OCI-LY1 (cell line): Measurements from ENCODE around the gene NCAM1.

Experiments used
- EZH2 ChIP-seq: fragments of 200-600 bp; sonication (generic), shearing (Covaris generic); IDR thresholded peaks from 2 replicates; pipeline ENCODE4 v1.8.0; 2017; ENCODE audit warnings: borderline replicate concordance, mixed run types, mild to moderate bottlenecking, antibody characterized with exemption, low read length, moderate library complexity, mixed read lengths
- TF ChIP-seq, protein P1 (sequence below): fragments of 200-600 bp; sonication (generic), shearing (Covaris generic); IDR thresholded peaks from 2 replicates; pipeline ENCODE4 v1.5.1; 2017; ENCODE audit warnings: mild to moderate bottlenecking, antibody characterized with exemption, low read length, moderate library complexity, mixed read lengths

DNA sequence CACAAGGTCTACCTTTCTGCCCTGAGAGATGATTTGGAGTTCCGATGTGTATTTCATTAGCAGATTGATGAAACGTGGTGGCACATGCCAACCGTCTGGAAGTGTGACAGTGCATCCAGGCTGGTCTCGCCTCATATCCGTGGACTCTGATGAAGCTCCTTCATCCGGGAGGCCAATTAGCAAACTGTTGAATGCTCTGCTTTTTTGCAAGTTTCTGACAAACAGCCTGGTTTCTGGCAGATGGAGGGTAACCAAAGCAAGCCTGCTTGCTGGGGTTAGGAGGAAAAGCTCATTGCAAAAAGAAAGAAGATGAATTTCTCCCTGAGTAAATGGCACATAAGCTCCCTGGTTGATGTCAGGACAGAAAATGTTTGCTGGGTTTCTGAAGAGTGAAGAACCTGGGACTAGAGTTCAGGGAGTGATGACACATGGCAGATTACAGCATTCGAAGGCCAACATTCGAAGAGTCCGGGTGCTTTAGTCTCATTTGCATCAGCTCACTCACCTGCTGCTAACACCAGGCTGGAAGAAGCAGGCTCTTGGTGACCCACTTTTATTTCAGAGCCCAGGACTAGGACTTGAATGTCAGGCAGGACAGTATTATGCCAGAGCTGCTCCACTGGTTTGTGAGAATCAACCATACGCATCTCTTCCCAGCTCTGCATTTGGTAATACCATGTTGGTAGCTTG is 217.3 kb downstream of the NCAM1 start:
- TF ChIP-seq, protein P1, sequence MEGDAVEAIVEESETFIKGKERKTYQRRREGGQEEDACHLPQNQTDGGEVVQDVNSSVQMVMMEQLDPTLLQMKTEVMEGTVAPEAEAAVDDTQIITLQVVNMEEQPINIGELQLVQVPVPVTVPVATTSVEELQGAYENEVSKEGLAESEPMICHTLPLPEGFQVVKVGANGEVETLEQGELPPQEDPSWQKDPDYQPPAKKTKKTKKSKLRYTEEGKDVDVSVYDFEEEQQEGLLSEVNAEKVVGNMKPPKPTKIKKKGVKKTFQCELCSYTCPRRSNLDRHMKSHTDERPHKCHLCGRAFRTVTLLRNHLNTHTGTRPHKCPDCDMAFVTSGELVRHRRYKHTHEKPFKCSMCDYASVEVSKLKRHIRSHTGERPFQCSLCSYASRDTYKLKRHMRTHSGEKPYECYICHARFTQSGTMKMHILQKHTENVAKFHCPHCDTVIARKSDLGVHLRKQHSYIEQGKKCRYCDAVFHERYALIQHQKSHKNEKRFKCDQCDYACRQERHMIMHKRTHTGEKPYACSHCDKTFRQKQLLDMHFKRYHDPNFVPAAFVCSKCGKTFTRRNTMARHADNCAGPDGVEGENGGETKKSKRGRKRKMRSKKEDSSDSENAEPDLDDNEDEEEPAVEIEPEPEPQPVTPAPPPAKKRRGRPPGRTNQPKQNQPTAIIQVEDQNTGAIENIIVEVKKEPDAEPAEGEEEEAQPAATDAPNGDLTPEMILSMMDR: no peak
- no peak for TF ChIP-seq EZH2
